GM18858 (cell line): ENCODE results near the gene PSMB7.

Experiments
- ATAC-seq: cut with Tn5 transposase; IDR thresholded peaks from one replicate; pipeline ENCODE4 v1.9.1; 2021; ENCODE audit not compliant: unreplicated experiment

Gene PSMB7

GRCh38 chr9:124358631-124359030 is 56.6 kb downstream of the PSMB7 start:
- ATAC-seq: no peak

DNA sequence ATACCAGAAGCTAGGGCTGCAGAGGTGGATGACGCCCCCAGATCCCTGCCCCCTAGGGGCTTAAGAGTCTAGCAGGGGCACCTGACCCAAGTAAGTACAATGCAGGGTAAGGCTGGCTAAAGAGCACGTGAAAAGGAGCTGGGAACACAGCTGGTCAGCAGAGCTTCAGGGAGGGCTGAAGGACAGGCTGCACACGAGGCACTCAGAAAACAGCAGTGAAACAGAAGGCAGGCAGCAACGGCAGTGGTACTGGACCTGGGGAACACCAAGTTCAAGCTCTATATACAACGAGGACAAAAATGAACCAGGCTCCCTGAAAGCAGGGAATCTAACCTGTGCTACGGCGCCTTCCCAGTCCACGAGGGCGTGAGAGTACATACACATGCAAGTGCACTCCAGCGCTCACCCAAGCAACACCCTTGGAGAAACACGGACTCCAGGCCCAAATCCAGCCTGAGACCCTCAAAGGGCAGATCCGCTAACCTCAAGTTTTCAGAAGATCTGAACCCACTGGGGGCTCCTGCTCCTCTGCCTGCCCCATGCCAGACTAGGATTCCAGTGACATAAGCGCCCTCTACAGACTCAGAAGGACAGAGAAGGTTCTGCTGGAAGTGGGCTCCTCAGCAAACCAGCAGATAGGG is 57.4 kb downstream of the PSMB7 start:
- ATAC-seq: no peak

DNA sequence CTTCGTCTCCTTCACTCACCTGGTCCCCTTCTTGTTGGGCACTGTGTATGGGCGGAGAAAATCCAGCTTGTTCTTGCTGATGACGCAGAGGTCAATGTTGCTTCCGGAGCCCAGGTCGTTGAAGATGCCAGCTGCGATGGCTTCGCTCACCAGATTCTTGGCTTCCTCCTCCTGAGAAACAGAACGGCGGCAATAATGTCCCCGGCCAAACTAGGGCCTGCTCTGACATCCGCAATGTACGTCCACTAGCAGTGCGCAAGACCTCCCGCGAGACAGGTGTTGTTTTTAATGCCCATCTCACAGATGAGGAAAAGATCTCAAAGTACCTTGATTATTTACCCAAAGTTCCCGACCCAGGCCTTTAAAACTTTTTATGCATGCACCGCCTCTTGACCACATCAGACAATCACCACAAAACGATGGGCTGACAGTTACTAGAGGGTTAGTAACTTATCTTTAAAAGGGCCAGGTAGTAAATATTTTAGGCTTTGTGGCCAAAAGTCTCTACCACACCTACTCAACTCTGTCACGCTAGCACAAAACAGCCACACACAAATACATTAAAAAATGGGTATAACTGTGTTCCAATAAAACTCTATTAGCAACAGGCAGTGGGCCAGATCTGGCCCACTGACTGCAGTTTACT is 58.4 kb downstream of the PSMB7 start:
- no peak for ATAC-seq

DNA sequence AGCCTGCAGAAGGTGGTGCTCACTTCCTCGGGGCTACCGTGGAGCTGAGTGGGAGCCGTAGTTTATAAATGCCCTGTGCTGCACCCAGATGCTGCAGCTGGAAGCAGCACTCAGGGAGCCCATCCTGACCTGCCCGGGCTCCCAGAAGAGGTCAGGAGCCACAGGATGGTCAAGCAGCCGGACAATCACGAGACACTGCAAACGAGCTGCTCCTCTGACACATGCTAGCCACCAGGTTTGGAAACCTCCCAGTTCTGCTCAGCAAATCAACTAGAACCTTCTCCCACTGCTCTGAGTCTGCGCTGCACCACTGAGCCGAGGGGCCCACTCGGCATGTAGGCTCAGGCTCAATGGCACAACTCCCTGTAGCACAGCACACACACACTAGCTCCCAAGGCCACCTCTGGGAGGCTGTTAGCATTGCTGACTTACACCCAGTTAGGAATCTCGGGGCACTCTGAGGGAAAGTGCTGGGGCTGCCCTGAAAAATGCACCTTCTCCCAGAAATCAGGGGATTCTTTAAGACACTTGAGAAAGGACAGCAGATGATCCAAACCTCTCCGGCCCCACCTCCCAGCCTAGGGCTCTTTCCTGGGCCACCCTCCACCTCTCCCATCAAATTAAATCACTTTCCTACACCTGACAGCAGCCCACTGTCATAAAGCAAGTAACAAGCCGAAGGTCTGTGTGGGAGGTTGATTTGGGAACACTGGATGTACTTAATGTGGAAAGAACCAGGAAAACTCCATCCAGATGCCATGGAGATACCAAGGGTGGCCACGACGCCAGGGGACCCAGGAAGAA is 59.1 kb downstream of the PSMB7 start:
- ATAC-seq: no peak

DNA sequence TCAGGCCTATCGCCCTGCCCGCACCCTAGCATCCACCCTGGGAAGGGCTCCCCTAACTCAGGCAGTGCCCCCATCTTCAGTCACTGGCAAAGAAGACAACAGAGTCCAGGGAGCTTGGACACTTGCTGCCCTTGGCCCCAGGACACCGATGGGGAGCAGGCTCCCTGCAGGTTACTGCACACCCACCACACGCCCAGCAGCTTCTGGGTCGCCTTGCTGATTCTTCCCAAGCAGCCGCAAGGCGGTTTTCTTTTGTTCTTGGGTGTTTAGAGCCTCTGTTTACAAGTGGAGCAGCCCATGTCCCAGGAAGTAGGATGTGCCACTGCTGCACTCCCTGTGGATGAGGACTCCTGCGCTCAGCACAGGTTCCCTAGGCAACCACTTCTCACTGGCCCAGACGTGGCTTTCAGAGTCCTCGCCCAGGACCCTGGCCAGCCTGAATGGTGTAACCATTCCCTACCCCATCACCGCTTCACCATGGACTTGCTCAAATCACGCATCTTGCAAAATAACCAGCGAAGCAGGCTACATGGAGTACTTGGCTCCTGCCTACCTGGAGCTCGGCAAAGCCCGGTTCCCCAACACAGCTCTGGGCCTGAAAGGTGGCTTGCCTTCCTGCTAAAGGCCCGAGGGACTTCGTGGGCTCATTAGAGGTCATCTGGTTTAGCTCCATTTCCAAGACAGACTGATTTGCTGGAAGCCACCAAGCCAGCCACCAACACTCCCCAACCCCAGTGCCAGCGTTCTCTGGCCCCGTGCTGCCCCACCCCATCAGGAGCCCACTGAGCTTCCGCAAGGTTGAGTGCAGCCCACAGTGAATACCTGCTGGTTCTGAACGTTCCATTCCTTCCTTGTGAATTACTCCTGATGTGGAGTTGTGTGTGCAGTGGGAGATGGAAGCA is 60.0 kb downstream of the PSMB7 start:
- no peak for ATAC-seq

DNA sequence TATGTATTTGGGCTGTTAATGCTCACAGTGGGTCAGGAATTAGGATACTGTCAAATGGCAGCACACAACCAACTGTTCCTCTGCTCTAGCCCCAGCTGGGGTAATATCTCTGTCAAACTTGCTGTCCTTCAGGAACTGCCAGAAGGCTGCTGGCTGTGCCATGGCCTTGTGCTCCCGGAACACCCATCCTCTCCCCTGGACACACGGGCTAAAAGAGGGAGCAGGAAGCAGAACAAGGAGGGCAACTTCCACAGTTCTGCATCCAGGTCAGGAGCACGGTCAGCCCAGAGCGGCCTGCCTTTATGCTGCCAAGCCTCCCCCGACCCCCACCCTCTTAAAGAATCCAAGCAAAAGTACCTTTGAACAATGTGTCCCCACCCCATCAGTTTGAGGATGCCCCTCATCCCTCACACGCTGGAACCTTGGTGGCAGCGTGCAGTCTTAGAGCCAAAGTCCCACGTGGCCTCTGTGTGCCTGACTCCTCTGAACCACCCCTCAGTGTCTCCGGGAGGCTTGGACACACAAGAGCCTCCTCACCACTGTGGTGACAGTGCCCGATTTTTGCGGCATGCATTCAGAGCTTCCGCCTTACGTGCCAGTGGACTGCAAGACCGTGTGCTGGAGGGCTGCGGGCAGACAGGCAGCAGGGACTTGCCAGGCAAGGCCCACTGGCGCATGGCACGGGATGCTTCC is 60.8 kb downstream of the PSMB7 start:
- no peak for ATAC-seq

DNA sequence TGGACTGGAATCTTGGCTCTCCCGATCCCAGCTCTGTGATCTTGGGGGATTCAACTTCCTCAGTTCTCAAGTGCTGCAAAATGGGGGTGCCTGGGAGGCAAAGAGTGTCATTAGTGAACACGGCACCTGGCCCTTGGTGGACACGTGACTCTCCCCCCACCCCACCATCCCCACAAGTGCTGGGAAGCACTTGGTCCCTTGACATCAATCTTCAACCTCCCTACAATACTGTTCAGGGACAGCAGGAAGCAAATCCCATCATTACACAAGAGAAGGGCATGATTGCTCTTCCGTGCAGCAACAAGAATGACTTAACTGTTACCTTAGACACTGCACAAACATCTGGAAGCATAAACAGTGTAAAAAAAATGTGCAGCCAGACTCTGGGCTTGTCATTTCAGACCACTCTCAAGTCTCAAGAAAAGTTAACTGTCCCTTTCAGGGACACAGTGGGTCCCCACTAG is 61.4 kb downstream of the PSMB7 start:
- ATAC-seq: no peak

DNA sequence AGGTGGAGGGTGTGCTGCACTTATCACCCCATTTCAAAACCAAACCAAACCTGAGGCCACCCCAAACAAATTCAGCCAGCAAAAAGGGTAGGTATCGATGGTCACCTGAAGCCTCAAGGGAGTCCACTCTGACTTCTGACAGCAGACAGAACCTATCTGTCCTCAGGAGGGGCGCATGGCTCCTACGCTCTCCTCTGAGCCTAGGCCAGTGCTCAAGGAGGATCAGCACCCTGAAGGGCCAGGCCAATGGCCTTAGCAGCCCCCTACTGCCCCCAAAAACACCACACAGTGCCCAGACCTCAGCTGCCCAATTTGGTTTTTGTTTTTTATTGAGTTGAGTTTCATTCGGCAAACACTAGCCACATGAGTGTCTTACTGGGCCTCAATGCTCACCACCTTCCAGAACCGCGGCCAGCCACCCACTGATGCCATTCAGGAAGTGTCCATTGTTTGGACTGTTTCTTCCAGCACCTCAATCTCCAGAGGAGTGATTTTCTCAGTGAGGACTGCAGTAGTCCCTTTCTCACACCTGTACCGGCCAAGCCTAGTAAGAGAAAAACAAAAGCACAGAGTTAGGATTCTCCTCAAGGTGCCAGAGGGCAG is 62.0 kb downstream of the PSMB7 start:
- no peak for ATAC-seq

- ATAC-seq: no peak
These were observed 62.6 kb downstream of the PSMB7 start for GRCh38 chr9:124352616-124353015.

DNA sequence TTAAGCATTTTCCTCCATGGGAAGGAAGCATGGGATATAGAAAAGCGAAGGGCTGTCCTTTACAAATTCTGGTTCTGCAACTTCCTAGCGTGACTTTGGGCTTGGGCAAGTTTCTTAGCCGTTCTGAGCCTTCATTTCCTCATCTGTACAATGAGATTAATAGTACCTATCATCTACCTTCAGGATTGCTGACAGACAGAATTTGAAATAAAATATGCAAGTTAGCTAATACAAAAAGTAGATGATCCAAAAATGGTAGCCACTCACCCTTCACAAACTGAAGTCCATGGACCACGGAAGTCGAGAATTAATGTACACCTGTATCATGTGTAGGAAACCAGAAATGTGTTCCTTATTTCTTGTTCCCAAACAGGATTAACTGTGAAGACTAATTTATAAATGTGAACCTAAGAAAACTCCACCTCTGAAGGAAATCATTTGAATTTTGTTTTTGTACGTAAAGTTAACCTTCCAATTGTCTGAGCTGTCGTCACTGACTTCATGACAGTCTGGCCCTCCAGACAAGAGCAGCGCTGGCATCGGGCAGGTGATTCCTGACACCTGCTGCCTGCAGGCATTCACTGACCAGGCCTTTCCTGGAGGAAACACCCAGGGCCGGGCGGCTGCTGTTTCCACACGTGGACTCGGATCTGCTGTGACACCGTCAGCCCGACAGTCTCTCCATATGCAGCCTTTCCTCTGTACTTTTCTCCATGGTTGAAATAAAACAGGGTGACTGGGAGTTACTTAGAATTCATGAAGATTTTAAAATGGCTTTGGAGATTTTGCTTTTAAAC is 63.4 kb downstream of the PSMB7 start:
- ATAC-seq: no peak

- ATAC-seq: no peak
These were observed 64.6 kb downstream of the PSMB7 start for GRCh38 chr9:124350494-124351263.

DNA sequence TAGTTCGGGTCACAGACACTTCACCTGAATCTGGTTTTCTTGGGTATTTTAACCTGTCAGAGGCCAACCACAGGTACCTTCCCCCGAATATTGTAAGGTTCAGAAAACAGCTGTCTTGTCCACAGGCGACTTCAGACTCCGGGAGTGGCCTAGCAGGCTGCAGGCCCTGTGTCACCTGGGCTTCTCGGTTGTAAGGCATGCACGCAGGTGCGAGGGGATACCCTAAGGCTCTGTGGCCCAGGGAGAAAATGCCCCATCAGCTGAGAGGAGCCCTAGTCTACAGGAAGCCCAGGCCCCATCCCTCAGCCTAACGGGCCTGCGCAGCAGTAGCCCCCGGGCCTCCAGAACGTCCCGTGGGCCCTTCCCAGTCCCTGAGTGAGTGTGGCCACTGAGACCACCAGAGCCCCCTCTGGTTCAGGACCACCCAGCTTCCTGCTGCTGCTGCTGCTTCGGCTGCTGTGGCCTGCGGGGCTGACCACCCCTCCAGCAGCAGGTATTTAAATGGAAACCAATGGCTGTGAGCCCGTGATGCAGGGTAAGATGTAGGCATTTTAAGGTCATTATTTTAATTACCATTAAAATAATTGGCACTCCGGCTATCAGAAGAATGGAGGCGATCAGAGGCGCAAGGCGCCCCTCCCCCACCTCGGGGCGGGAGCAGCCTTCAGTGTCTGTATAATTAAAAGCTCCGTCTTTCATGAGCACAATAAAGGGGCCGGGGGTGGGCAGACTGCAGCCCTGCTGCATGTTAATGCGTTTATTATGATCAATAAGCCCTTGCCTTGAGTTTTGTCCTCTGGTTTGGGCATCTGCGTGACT is 65.4 kb downstream of the PSMB7 start:
- ATAC-seq: no peak

DNA sequence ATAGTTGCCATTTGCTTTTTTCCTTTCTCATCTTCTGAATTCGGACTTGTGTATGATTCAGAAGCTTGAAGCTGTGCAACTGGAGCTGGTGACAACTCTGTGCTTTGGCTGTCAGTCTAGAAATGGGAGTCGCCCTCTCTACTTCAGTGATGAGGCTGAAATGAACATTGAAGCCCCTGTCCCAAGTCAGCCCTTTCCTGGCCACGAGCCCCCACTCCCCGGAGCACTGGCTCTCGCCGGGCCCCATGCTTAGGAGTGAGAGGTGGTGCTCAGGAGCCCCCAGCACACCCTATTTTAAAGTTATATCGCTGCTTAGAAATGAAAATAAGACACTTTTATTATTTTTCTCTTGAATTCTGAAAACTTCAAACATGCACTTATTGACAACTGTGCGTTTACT is 66.0 kb downstream of the PSMB7 start:
- no peak for ATAC-seq

GRCh38 chr9:124348831-124349230 is 66.4 kb downstream of the PSMB7 start:
- ATAC-seq: no peak

- no peak for ATAC-seq
These were observed 66.9 kb downstream of the PSMB7 start for GRCh38 chr9:124348363-124348762.

- ATAC-seq: no peak
These were observed 67.3 kb downstream of the PSMB7 start for GRCh38 chr9:124347968-124348358.

DNA sequence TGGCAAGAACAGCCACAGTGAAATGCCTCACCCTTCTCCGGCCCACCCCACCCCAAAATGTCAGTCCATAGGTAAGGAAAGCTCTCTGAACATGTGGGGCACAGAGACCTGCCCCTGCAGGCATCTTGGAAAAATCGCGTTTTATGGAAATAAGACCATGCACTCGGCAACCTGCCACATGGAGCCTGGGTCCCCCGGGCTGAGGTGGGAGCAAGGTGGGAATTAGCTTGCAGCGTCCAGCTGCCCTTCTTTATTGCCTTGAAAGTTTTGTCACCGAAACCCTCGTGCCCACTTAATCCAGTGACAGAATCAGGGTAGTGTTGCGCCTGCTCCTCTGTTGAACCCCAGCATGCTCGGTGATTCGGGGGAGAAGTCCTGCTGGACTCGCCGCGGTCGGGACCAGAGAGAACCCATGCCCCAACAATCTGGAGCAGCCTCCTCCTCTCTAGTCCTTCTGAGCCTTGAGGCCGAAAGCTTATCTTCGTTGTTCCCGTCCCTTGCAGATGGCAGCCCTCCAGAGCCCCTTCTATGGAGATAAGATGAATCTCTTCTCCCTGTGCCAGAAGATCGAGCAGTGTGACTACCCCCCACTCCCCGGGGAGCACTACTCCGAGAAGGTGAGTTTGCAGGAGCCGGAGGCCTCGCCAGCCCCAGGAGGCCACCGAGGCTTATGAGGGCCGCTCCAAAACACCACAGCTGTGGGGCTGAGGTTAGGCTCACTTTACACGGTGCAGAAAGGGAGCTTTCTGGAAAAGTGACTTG is 67.9 kb downstream of the PSMB7 start:
- ATAC-seq: no peak
